Measurements from ENCODE around the gene AGA. TPM values are rescaled to one million over a fixed set of nuclear protein-coding genes. Genes with fewer than 3 reads are reported as not detected.
A peak's percentile ranks its signal among the peaks of the same experiment; 100 is the strongest.

The AGA gene
- 10 to 100 TPM; 27.7 to 34.0 (median 31.7) TPM for total RNA-seq

DNA sequence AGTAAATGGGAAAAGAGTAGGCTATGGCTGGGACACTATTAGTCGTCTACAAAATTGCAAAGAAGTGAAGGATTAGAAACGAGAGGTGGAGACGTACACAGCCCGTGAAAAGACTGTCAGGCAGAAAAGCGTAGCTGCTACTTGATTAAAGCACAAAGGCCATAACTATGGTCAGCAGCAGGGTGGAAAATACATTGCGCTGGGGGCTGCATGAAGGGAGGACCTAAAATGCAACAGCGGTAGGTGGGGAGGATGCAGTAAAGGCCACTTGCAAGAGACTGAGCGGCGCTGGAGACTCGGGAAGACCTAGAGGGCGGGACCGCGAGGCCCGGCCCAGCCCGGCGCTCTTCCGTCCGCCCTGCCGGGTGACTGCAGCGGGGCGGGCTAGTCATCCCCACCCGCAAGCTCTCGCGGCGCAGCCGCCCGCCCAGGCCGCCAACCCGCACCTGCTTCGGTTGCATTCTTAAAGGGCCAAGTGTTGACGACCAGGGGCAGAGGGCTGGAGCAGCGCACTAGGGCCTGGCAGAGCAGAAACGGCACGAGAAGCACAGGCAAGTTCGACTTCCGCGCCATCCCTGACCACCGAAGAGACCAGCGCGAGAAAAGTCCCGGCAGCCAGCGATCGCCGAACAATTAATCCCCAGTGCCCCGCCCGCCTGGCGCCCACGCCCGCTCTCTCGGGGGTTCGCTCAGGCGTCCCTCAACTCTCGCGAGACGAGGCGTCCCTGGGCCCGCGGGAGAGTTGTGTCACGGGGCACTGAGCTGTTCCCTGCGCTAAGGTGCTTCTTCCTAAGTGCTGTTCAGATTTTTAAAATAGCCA is at the start of gene AGA:
TSS of gene AGA (minus strand) at position 635 of the 820 bp plus-strand sequence. CDS start at position 573, 62 bp downstream.
- peak within 1 kb of the TSS; percentile 92 to 98 (median 96) for H3K27ac ChIP-seq
- no peaks in the 10 kb centered on the region for H3K27me3 ChIP-seq
- no peaks in the 10 kb centered on the region for H3K9me3 ChIP-seq
- intact Hi-C loops (cut with DNase I) = no loop called here
- DNase-seq = peak; percentile 78
- peaks cover 0 to 20% (median 0%) of the 10 kb centered on the region in 3 donors for H3K36me3 ChIP-seq
- peaks cover 12 to 46% (median 15%) of the 10 kb centered on the region in 3 donors for H3K4me1 ChIP-seq
- TF ChIP-seq, protein P1, sequence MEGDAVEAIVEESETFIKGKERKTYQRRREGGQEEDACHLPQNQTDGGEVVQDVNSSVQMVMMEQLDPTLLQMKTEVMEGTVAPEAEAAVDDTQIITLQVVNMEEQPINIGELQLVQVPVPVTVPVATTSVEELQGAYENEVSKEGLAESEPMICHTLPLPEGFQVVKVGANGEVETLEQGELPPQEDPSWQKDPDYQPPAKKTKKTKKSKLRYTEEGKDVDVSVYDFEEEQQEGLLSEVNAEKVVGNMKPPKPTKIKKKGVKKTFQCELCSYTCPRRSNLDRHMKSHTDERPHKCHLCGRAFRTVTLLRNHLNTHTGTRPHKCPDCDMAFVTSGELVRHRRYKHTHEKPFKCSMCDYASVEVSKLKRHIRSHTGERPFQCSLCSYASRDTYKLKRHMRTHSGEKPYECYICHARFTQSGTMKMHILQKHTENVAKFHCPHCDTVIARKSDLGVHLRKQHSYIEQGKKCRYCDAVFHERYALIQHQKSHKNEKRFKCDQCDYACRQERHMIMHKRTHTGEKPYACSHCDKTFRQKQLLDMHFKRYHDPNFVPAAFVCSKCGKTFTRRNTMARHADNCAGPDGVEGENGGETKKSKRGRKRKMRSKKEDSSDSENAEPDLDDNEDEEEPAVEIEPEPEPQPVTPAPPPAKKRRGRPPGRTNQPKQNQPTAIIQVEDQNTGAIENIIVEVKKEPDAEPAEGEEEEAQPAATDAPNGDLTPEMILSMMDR (IDR thresholded peaks at IDR 0.05) = no peak
- TF ChIP-seq POLR2A (IDR thresholded peaks at IDR 0.05) = peak in 3 of 4 donors; percentile 46 to 66 (median 46)
- peak within 1 kb of the TSS; percentile 57 to 83 (median 64) for H3K4me3 ChIP-seq
- 0 to 1% methylated on average over 24 to 40 of the region's 60 CpGs for WGBS, 2 donors

DNA sequence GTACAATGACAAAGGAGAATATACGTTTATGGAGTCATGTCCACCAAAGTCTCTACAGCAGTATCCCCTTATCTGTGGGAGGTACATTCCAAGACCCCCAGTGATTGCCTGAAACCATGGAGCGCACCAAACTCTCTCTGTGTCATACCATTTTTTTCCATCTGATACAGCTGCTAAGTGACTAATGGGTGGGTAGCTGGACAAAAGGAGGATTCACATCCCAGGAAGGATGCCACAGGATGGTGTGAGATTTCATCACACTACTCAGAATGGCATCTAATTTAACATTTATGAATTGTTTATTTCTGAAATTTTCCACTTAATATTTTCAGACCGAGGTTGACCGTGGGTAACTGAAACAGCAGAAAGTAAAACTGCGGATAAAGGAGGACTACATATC is 49.8 kb upstream of the AGA start:
- H3K27ac ChIP-seq = no peak overlapping the region
- H3K4me3 ChIP-seq = no peak overlapping the region
- H3K4me1 ChIP-seq = no peaks in the 10 kb centered on the region
- DNase-seq = no peak
- WGBS, 2 donors = 68 to 94% methylated on average over 5 of the region's 5 CpGs
- intact Hi-C loops (cut with DNase I) = no loop called here
- no peaks in the 10 kb centered on the region for H3K36me3 ChIP-seq
- TF ChIP-seq, protein P1 (IDR thresholded peaks at IDR 0.05) = no peak
- no peak for TF ChIP-seq POLR2A (IDR thresholded peaks at IDR 0.05)
- H3K27me3 ChIP-seq = no peaks in the 10 kb centered on the region
- H3K9me3 ChIP-seq = no peaks in the 10 kb centered on the region

DNA sequence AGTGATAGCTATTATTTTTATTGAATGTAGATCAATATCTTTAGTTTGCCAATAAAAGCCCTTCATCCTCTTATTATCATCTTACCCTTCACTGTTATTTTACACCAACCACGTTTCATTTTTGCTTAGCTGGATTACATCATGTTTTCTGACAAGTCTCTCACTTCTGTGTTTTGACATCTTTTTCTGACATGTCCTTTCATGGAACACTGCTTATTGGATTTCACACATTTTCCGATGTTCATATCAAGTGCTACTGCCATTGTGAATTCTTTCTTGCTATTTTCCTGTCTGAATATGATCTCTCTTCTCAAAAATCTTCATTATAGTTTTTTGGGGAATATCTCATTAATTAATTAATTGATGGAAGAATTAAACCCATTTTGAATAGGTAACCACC is 48.5 kb upstream of the AGA start:
- H3K4me1 ChIP-seq = no peaks in the 10 kb centered on the region

DNA sequence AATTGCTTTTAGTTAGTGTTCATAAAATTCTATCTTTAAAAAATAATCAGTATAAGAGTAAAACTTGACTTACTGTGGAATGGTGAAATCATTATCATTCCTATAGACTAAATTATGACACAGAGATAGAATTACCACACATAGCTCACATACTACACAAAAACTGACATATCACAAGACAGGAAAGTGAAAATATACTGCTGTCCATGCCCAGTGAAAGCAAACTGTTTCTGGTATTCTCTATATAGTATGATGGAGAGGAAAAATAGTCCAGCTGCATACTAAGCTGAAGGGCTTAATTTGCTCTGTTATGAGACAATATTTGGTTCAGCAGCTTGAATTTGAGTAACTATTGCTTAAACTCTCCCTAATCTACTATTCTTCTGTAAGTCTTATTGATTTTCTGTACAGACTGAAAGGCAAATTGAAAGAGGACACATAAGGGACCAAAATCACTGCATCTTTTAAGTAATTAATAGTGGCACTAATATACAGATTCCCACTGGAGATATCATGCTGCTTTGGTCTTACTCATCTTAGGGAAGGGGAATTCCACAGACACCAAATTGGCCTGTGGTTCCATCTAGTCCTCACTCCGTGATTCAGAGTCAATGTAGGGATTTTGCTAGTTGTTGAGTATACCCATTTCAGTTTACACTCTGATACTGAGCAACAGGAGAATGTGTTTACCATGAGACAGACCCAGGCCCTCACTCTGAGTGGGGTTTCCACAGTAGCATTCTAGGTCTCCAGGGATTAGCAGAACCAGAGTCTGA is 47.4 kb upstream of the AGA start:
- Histone ChIP-seq H3K4me1 (no peaks in the 10 kb centered on the region), H3K9me3 (no peaks in the 10 kb centered on the region), H3K27ac (no peak overlapping the region), H3K4me3 (no peak overlapping the region), H3K36me3 (no peaks in the 10 kb centered on the region), H3K27me3 (no peaks in the 10 kb centered on the region)
- intact Hi-C loops (cut with DNase I) = no loop called here
- TF ChIP-seq, protein P1 (IDR thresholded peaks at IDR 0.05) = no peak
- no peak for TF ChIP-seq POLR2A (IDR thresholded peaks at IDR 0.05)
- 33 to 44% methylated on average over 1 of the region's 1 CpG for WGBS, 2 donors
- no peak for DNase-seq

More for the DNA sequence above, 48.5 kb upstream of the AGA start:
- Histone ChIP-seq H3K9me3 (no peaks in the 10 kb centered on the region), H3K4me3 (no peak overlapping the region), H3K36me3 (no peaks in the 10 kb centered on the region), H3K27me3 (no peaks in the 10 kb centered on the region), H3K27ac (no peak overlapping the region)
- TF ChIP-seq, protein P1 (IDR thresholded peaks at IDR 0.05) = no peak
- TF ChIP-seq POLR2A (IDR thresholded peaks at IDR 0.05) = no peak
- intact Hi-C loops (cut with DNase I) = no loop called here
- 68 to 73% methylated on average over 2 of the region's 2 CpGs for WGBS, 2 donors
- DNase-seq = no peak

DNA sequence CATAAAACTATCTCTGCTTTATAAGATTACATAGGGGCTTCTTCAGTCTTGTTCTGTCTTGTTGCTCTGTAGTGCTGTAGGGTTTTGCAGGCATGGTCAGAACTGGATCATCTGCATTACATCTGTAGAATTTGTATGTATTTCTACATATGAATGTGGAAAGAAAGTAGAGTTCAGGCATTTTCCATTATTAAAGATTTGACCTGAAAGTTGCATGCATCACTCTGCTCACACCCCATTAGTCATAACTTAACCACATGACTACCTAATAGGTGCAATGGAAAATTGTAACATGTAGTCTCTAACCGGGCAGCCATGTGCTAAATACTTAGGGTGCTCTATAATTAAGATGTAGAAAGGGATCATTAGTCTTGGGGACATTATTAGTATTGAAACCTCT is 45.7 kb upstream of the AGA start:
- TF ChIP-seq, protein P1 (IDR thresholded peaks at IDR 0.05) = no peak
- no peak for TF ChIP-seq POLR2A (IDR thresholded peaks at IDR 0.05)
- no peaks in the 10 kb centered on the region for H3K36me3 ChIP-seq
- 20 to 63% methylated on average over 1 of the region's 1 CpG for WGBS, 2 donors
- DNase-seq = no peak
- H3K9me3 ChIP-seq = no peaks in the 10 kb centered on the region
- H3K27me3 ChIP-seq = no peaks in the 10 kb centered on the region
- no peak overlapping the region for H3K4me3 ChIP-seq
- intact Hi-C loops (cut with DNase I) = no loop called here
- H3K4me1 ChIP-seq = no peaks in the 10 kb centered on the region
- H3K27ac ChIP-seq = no peak overlapping the region
